Erythroblast (primary cell): ENCODE measurements around the gene TBC1D2B.

Source experiments
- GATA1 ChIP-seq: IDR thresholded peaks from 2 replicates; pipeline ENCODE4 v1.6.1; 2011; ENCODE audit warnings: low read depth, mild to moderate bottlenecking, control low read depth, low read length, moderate library complexity
- POLR2A ChIP-seq: IDR thresholded peaks from 2 replicates; pipeline ENCODE4 v1.6.1; 2011; ENCODE audit warnings: mild to moderate bottlenecking, low read length

DNA sequence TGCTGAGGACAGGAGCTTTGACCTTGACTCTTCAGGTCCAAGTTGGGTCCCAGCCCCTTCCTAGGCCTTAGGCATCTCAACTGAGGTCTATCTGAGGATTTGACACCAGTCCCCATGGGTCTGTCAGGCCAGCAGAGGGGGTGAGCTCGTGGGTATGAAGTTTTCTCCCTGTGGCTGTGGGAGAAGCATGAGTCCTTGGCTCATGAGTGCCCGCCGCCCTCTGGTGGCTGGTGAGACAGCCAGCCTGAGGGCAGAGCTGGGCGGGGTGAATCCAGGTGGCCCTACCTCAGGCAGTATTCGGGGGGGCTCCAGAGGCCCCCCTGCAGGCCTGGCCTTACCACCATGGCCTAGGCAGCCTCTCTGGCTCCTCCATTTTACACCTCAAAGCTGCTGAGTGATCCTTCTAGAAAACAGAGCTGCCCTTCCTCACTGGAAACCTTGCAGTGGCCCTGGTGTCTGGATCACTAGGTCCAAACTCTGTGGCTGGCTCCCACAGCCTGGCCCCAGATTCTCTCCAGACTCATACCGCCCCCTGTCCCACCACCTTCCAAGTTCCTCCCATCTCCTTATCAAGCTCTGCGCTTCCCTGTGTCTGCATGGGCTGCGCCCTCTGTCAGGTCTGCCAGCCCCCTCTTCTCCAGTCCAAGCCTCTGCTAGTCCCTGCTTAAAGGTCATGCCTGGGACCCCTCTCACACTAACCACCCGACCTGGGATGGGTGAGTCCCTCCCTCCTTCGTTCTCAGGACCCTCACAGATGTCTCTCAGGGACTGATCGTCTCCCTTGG is 31.0 kb upstream of the TBC1D2B start:
- TF ChIP-seq POLR2A: no peak
- TF ChIP-seq GATA1: no peak
